GM10847 (cell line): ENCODE data around the gene PCCA.

ENCODE experiments used
- POLR2A ChIP-seq: IDR thresholded peaks from 2 replicates; pipeline ENCODE4 v1.6.1; 2011; ENCODE audit not compliant: insufficient read length; ENCODE audit errors: extremely low read depth

The PCCA gene

GRCh38 chr13:100088644-100089464 is at the start of gene PCCA:
PCCA (plus strand) TSS chr13:100089093; CDS start chr13:100089121, 28 bp downstream.
- peak; percentile 38 for TF ChIP-seq POLR2A

- TF ChIP-seq POLR2A, result no peak
These were observed 49.2 kb upstream of the PCCA start for GRCh38 chr13:100039740-100040139.

GRCh38 chr13:100040196-100040595 is 48.7 kb upstream of the PCCA start:
- no peak for TF ChIP-seq POLR2A

- no peak for TF ChIP-seq POLR2A
These were observed 44.0 kb upstream of the PCCA start for GRCh38 chr13:100044936-100045335.

- no peak for TF ChIP-seq POLR2A
These were observed 43.5 kb upstream of the PCCA start for GRCh38 chr13:100045355-100045754.

- TF ChIP-seq POLR2A, result no peak
These were observed 37.8 kb upstream of the PCCA start for GRCh38 chr13:100051070-100051469.

GRCh38 chr13:100059827-100060226 is 29.1 kb upstream of the PCCA start:
- TF ChIP-seq POLR2A, result no peak

GRCh38 chr13:100063333-100063732 is 25.6 kb upstream of the PCCA start:
- TF ChIP-seq POLR2A, result no peak

GRCh38 chr13:100063906-100064305 is 25.0 kb upstream of the PCCA start:
- no peak for TF ChIP-seq POLR2A

GRCh38 chr13:100068133-100068931 is 20.6 kb upstream of the PCCA start:
- TF ChIP-seq POLR2A, result no peak

- TF ChIP-seq POLR2A, result no peak
These were observed 19.6 kb upstream of the PCCA start for GRCh38 chr13:100069278-100069677.

- TF ChIP-seq POLR2A, result no peak
These were observed 12.9 kb upstream of the PCCA start for GRCh38 chr13:100075700-100076587.

- TF ChIP-seq POLR2A, result no peak
These were observed 635 bp upstream of the PCCA start for GRCh38 chr13:100088273-100088643.

- no peak for TF ChIP-seq POLR2A
These were observed 656 bp downstream of the PCCA start for GRCh38 chr13:100089465-100090032.

- TF ChIP-seq POLR2A, result no peak
These were observed 2.0 kb downstream of the PCCA start for GRCh38 chr13:100090861-100091260.
